Left lobe of liver (tissue), 2 donors: ENCODE measurements around the gene RAPH1. TPM values are rescaled to one million over a fixed set of nuclear protein-coding genes. Genes with fewer than 3 reads are reported as not detected.
"Not testable (repeated sequence)": the region's sequence is repeated elsewhere in the genome, so short reads cannot be mapped to it uniquely, and the experiment has no call there.

Source experiments
- ATAC-seq: fragments of 200-7000 bp; cut with Tn5 transposase; one replicate; pipeline ENCODE4 v1.9.1; 2020; ENCODE audit warnings: mild to moderate bottlenecking, moderate library complexity
- DNase-seq: peaks from one replicate; pipeline ENCODE4 v3.0.0-alpha.2; 2020; ENCODE audit warnings: low spot score
- total RNA-seq: library from RNA; stranded (reverse); gene quantifications from one replicate; pipeline ENCODE4 v1.2.1, GENCODE V29; 2021
- donor health status: DM: no; HTN: no; CAD: no; lungs with moderate emphysema.
- donor health status: DM: no; HTN: yes; CAD: no.

RAPH1 gene
- total RNA-seq, 1 donor from 2014 or later, result 85.7 TPM

DNA sequence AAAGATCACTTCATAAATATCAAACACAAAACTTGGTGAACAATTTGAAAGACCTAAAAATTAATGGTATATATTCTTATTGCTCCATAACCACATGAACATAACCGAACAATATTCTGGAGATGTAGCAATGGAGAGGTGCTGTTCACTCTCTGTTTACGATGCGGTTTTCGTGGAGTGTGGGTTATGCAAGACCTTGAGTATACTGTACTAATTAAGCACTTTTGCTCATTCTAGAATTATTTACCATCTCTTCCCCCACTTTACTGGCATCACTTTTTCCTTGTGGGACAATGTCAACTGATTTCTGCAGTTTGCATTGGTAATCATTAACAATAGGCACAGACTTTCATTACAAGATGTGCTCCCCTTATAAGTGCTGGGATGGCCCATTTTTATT is 97.6 kb downstream of the RAPH1 start:
- DNase-seq, result no peak
- peak; percentile 14 for ATAC-seq

DNA sequence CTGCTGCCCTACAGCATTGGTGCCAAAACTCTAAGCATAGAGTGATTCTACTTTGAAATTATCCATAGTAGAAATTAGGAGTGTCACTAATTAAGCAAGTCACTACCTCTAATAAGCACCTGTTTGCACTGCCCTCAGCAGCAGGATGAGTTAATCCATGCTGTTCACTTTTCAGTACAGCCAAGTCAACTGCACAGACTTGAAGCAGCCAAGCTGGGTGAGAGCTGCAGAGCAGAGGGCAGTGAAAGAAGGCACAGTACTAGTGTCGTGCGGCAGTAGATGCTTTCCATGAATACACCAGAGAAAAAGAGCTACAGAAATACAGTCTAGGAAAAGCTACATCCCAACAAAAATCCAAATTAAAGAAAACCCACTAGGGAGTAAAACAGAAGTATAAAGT is 98.6 kb downstream of the RAPH1 start:
- DNase-seq (no peak), ATAC-seq (no peak)

DNA sequence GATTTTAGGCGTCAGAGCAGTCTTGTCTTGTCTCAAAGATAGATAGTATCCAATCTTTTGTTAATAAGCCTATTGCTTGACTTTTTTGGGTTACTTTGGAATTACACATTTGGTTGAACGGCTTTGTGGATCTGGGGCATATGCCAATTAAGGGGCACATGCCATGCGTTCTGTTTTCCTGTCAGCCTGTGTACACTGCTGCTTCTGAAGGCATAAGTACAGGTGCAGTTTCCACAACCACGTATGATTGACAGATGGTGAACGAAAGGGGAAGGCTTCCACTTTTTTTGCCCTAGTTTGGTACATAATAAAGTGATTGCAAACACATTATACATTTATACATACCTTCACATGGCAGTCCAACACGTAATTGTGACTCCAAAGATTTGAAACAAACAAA is 102.3 kb downstream of the RAPH1 start:
- ATAC-seq (peak; percentile 41), DNase-seq (no peak)

DNA sequence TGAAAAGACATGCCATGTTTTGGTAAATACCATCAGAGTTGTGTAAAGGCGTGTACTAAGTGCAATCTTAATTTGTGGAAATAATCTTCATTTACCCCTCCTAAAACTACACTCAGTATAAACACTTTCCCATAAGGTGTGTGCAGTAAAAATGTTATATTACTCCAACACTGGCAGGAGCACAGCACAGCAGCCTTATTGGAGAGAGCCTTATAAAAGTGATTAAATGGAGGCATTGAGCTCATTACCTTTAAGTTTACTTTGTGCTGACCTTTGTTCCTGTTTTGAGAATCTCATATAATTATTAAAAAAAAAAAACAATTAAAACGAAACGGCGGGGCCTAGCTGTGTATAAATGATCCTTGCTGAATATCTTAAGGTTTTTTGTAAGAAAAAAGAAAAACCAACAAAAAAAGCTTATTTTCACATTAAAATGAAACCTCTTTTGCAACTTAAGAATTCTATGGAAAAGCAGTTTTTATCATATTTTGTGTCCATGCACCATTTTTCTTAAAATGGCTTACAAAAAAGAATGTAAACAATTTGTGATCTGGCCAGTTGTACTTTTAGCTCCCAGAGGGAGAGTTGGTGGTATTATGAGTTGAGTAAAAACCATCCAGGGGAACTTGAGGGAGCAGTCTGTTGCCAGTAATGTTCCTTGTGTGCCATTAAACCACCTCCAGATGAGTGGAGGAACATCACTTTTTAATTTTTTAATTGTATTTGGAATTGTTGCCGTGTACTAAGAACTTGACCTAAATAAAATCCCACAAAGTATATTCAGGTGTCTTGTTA is 103.5 kb downstream of the RAPH1 start:
- peak; percentile 18 for ATAC-seq
- no peak for DNase-seq

DNA sequence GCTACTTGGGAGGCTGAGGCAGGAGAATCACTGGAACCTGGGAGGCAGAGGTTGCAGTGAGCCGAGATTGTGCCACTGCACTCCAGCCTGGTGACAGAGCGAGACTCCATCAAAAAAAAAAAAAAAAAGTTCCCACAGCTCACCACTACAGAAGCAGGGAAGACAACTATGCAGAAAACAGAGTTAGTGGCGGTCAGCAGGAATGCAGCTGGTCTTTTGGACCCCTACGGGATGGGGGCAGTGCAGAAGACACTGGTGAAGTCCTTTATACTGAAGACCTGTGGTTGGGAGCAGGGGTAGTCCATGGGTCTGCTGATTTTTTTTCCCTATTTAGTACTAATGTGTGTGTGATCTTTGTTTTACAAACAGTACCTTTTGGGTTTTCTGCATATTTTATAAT is 105.5 kb downstream of the RAPH1 start:
- DNase-seq, result not testable (repeated sequence)
- peak; percentile 46 for ATAC-seq

DNA sequence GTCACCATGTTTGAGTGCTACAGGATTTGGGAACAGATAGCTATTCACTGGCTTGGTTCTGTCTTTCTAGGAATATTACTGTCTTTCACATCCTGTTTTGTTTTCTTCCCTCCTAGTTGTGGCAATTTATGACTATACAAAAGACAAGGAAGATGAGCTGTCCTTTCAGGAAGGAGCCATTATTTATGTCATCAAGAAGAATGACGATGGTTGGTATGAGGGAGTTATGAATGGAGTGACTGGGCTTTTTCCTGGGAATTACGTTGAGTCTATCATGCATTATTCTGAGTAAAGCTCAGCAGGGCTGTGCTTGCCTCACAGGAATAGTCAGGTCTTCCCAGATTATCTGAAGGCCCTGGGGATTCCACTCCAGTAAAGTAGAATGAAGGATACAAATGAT is 108.0 kb downstream of the RAPH1 start:
- DNase-seq (no peak), ATAC-seq (no peak)

DNA sequence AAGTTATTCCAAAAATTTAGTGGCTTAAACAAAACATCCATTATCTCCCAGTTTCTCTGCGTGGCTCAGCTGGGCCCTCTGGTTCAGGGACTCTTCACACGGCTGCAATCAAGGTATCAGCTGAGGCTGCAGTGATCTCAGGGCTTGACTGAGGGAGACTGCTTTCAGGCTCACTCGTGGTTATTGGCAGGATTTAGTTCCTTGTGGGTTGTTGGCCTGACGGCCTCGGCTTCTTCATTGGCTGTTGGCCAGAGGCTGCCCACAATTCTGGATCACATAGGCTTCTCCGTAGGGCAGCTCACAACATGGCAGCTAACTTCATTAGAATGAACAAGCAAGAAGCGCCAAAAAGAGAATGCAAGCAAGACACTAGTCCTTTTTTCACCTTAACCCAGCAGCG is 116.8 kb downstream of the RAPH1 start:
- ATAC-seq (no peak), DNase-seq (no peak)

DNA sequence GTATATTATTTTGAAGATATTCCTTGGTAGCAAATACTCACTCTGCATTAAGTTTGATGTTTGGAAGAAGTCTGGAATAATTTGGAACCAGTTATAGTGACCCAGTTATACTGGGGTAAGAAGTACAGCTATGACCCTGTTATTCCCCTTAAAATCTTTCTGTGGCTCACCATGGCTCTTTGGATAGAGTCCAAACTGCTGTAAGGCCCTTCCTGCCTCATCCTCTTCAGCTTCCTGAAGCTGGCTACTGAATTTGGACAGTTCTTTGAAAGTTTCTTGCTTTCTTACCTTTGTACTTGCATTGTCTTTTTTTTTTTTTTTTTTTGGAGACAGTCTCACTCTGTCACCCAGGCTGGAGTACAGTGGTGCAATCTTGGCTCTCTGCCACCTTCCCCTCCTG is 121.3 kb downstream of the RAPH1 start:
- DNase-seq (no peak), ATAC-seq (no peak)

DNA sequence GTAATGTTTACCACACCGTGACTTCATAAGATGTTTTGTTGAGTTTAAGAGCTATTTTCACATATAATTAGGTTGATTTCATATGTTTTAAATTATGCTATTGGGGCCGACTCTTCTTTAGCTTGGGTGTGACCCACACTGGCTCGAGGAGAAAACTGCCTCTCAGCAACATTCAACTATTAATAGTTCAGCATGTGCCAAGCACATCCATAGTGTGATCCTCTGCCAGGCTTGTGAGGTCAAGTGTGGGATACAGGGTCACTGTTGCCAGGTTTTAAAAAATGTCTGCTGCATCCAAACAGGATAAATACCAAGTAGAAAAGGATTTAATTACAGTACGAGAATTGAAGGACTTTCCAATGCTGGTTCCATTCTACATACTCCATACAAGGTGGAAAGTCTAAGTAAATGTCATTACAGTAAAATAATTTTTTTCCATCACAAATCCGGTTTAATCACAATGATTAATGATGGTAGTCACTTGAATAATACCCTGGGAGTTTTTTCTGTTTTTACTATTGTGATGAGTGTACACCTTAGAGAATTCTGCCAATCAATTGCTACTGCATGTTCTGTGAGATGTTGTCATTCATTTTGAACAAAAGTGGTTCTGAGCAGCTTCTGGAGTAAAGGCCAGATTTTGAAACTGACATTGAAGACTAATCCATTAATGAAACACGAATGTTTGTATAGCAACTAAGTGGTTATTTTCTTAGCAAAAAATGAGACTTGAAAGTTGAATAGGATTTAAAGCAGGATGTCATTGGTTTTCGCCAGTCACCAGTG is 122.4 kb downstream of the RAPH1 start:
- no peak for DNase-seq
- no peak for ATAC-seq

DNA sequence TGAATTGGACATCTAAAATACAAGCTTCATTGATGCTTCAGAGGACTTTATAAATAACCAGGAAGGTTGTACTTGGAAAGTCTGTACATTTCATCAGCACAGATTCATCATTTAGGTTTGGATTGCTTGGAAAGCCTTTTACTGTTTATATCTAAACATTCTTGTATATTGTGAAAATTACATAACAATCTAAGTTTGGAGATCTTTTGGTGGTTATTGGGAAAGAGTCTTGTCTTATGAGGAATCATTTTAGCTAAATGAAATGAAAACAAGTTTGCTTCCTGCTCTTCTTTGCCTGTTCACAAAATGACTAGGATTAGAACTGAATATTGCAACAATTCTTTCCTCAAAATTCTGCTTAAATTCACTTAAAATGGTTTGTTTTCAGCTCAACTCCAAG is 127.6 kb downstream of the RAPH1 start:
- DNase-seq (no peak), ATAC-seq (no peak)

DNA sequence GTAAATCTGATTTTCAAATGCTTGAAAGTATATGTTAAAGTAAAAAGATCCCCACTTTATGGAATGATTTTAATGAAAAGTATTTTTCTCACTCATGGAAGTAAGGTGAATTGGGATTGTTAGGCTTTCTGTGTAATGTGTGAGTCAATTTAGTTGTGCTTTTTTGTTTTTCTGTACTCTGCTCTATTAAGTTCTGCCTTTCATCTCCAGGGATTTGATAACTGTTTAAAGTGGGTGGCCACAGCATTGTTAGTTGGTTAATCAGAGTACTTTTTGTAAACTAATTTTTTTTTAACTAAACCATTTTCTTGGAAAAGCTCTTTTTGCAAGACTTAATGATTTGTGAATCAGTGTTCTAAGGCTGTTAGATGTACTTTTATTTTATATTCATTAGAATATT is 130.1 kb downstream of the RAPH1 start:
- ATAC-seq (no peak), DNase-seq (no peak)

DNA sequence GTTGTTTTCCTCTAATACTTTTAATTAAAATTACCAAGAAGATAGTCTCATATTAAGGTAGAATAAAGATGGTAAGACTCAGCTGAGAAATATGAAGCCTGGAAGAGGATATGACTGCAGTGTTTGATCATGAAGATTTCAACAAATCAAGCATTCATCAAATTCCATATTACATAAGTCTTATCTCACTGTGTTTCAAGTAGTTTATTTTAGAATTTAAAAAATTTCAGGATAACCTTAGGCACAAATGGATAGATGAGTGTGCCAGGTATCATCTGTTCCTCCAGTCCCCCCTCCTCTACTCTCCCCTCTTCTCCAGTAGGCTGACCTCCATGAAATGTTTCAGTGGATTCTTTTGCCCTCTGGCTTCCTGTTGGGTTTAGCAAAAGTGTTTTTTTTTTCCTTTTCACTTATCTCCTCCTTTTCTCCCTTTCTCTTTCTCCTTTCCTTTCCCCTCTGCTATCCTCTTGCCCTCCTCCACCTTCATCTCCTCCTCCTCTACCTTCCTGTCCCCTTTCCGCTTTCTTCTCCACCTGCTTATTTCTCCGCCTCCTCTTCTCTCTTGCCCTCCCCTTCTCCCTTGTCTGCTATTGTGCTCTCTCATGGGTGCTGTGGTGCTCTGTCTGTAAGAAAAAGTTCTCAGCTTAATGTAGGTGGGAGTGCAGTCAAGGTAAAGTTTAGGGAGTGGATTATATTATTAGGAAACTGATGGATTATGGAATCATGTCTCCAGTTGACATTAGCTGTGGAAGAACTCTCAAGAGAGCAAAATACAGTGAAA is 134.1 kb downstream of the RAPH1 start:
- no peak for ATAC-seq
- no peak for DNase-seq

DNA sequence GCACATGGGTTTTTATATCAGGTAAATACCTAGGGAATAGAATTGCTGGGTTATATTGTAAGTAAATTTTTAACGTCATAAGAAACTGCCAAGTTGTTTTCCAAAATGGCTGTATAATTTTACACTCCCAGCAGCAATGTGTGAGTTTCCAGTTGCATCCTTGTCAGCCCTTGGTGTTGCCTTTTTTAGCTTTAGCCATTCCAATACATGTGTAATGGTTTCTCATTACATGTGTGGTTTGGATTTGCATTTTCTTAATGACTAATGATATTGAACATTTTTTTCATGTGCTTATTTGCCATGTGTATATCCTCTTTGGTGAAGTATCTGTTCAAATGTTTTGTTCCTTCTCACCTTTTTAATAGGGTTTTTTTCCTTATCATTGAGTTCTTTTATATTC is 136.1 kb downstream of the RAPH1 start:
- ATAC-seq (no peak), DNase-seq (no peak)

DNA sequence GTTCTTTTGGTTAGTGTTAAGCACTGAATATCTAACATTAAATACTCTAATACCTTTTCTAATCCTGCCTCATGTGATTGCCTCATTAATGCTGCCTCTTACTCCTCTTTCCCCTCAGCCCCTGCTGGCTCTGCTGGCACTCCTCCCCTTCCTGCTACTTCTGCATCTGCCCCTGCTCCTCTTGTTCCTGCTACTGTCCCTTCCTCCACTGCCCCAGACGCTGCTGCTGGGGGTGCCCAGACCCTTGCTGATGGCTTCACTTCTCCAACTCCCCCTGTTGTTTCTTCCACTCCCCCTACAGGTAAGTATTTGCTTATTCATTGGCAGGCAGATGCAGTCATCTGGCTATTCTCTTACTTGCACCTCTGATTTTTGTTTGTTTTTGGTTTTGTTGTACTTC is 138.4 kb downstream of the RAPH1 start:
- ATAC-seq (no peak), DNase-seq (no peak)

DNA sequence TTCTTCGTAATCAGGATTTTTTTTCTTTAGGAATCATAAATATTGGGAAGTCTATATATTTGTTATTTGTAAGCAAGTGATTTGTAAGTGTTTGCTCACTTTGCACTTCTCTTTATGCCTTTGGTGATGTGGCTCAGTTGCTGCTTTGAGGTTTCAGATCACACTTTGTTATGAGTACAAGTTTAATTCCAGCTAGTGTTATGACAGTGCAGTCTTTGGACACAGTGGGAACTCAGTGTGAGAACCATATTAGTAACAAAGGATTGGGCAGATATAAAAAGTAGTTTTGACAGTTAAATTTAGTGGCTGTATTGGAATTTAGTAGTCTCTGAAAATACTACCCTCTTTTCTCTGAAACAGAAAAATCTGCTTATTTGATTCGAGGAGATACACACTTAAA is 139.2 kb downstream of the RAPH1 start:
- no peak for DNase-seq
- no peak for ATAC-seq

DNA sequence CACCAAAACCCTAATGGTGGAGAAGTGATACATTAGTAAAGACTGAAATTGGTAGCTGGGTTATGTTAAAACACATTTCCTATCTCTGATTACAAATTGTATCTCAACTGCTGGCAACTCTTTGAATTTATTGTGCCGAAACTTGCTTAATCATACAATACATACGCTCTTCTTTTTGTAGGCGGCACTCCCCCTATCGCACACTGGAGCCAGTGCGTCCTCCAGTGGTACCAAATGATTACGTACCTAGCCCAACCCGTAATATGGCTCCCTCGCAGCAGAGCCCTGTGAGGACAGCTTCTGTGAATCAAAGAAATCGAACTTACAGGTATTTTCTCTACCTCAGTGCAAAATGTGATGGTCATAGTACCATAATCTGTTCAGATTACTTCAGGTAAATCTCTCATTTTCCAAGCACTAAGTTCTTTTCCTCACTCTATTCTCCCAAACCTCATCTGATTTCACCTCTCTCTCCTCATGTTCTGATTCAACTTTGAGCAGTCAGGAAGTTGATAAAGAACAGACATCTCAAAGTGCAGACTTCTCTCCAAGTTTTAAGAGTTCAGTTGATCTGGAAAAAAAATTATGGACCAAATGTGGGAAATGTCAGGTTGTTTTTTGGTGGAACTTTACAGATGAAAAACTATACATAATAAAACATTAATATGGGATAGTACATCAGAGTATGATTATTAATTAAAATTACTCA is 140.4 kb downstream of the RAPH1 start:
- DNase-seq (no peak), ATAC-seq (no peak)

DNA sequence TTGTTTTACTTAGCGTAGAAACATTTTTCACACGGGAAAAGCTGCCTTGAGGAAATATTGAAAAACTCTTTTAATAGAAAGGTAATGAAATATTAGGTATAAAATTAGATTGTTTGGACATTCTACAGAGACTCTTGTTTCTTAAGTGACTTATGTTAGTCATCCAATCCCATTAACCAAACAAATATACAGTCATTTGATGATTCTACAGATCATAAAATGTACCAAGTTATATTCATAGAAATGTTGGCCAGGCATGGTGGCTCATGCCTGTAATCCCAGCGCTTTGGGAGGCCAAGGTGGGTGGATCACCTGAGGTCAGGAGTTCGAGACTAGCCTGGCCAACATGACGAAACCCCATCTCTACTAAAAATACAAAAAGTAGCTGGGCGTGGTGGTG is 146.9 kb downstream of the RAPH1 start:
- not testable (repeated sequence) for DNase-seq, ATAC-seq

DNA sequence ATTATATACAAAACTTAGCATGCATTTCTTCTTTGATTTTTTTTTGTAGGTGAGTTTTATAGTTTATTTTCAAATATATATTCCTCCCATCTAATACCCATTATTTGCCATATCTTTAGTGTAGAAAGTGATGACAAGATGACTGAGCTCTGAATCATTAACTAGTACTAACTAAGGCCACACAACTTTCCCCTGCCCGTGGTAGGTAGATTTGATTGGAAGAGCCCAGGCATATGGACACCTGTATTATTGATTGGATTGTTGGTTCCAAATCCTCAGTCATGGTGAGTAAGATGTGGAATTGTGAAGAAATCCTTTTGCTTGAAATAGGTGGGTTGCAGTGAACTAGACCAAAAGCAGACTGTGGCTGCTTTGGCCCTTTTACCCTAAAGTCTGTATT is 152.1 kb downstream of the RAPH1 start:
- no peak for DNase-seq
- no peak for ATAC-seq

DNA sequence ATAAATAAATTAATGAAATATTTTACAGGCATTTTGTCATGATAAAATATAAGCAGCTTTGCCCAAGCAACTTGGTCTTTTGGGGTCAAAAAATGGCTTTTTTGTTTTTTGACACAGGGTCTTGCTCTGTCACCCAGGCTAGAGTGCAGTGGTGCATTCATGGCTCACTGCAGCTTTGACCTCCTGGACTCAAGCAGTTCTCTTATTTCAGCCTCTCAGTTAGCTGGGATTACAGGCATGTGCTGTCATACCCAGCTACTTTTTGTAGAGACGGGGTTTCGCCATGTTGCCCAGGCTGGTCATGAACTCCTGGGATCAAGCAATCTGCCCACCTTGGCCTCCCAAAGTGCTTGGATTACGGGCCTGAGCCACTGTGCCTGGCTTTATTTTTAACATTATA is 155.9 kb downstream of the RAPH1 start:
- no peak for ATAC-seq
- no peak for DNase-seq

DNA sequence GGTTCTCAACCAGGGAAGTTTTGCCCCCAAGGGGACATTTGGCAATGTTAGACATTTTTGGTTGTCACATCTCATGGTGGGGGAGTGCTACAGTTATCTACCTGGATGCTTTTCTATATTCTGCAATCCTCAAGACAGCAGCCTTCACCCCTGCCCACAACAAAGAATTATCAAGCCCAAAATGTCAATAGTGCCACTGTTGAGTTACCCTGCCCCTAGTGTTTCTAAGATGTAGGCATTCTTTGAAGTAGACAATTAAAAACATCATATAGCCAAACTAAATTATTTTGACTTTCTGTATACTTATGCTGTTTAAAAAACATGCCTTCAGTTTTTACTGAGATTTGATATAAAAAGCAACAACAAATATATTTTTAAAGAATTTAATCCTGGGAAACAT is 158.9 kb downstream of the RAPH1 start:
- ATAC-seq, result no peak

DNA sequence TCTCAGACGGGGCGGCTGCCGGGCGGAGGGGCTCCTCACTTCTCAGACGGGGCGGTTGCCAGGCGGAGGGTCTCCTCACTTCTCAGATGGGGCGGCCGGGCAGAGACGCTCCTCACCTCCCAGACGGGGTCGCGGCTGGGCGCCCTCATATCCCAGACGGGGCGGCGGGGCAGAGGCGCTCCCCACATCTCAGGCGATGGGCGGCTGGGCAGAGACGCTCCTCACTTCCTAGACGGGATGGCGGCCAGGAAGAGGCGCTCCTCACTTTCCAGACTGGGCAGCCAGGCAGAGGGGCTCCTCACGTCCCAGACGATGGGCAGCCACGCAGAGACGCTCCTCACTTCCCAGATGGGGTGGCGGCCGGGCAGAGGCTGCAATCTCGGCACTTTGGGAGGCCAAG is 162.4 kb downstream of the RAPH1 start:
- not testable (repeated sequence) for DNase-seq, ATAC-seq

More for the DNA sequence above, 158.9 kb downstream of the RAPH1 start:
- no peak for DNase-seq
